HEK293T (cell line): Measurements from ENCODE around the gene ZYX.

Experiments used
- ARNT ChIP-seq: fragments of 450-650 bp; IDR thresholded peaks from 2 replicates; pipeline ENCODE4 v1.6.1; 2017; ENCODE audit warnings: mild to moderate bottlenecking
- CTBP1 ChIP-seq: fragments of 450-650 bp; IDR thresholded peaks from 2 replicates; pipeline ENCODE4 v1.6.1; 2016; ENCODE audit warnings: borderline replicate concordance
- LEF1 ChIP-seq: fragments of 450-650 bp; IDR thresholded peaks from 2 replicates; pipeline ENCODE4 v1.6.1; 2017; ENCODE audit warnings: mild to moderate bottlenecking, borderline replicate concordance
- SP1 ChIP-seq: fragments of 450-650 bp; IDR thresholded peaks from 2 replicates; pipeline ENCODE4 v1.6.1; 2017
- SUZ12 ChIP-seq: fragments of 450-650 bp; IDR thresholded peaks from 2 replicates; pipeline ENCODE4 v1.6.1; 2016; ENCODE audit warnings: mild to moderate bottlenecking
- TARDBP ChIP-seq: fragments of 450-650 bp; IDR thresholded peaks from 2 replicates; pipeline ENCODE4 v1.6.1; 2016
- ZNF384 ChIP-seq: fragments of 450-650 bp; IDR thresholded peaks from 2 replicates; pipeline ENCODE4 v1.6.1; 2016

DNA sequence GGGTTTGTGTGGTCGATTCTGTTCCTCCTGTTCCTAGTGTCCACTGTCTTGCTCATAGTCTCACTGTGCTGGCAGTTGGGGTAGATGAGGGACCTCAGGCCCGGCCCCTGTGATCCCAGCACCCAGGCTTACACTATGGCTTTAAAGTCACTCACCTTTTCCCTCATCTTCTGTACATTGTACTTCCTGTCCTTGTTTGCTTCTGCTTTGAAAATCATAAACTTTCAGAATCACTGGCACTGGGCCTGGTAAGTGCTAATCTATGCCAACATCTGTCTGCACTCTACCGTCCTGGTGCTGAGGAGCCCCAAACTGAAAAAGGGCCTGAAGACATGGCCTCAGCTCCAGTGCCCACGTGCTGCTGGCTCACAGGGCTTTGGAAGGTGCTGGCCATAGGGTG lies 56.4 kb downstream of the ZYX start:
- TF ChIP-seq SUZ12 = no peak
- TF ChIP-seq ARNT = no peak
- TF ChIP-seq ZNF384 = no peak
- TF ChIP-seq CTBP1 = no peak
- TF ChIP-seq LEF1 = no peak
- TF ChIP-seq TARDBP = no peak
- TF ChIP-seq SP1 = no peak
